HUDEP-2 (cell line): ENCODE results near the gene IL12RB2.

Experiments
- DNase-seq, 76 experiments: peaks; one replicate each; lab custom pipeline; 2025; ENCODE audit not compliant: unreplicated experiment in 76 of 76; lab: John Stamatoyannopoulos, UW

IL12RB2 gene

DNA sequence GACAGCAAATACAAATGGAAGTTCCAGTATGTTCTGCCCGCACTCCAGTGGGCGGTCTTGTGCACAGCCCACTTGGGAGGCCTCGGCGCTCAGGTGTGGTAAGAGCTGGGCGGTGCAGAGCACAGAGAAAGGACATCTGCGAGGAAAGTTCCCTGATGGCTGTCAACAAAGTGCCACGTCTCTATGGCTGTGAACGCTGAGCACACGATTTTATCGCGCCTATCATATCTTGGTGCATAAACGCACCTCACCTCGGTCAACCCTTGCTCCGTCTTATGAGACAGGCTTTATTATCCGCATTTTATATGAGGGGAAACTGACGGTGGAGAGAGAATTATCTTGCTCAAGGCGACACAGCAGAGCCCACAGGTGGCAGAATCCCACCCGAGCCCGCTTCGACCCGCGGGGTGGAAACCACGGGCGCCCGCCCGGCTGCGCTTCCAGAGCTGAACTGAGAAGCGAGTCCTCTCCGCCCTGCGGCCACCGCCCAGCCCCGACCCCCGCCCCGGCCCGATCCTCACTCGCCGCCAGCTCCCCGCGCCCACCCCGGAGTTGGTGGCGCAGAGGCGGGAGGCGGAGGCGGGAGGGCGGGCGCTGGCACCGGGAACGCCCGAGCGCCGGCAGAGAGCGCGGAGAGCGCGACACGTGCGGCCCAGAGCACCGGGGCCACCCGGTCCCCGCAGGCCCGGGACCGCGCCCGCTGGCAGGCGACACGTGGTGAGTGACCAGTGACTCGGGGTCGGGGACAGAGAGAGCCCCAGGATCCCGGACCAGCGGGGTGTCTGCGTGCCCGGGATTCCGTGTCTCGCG lies at the start of gene IL12RB2:
TSS of gene IL12RB2 (plus strand) at position 623 of the 810 bp plus-strand sequence. CDS start 12,496 bp downstream, outside the sequence.
- peak in 52 of 76 experiments; percentile 14 to 58 (median 34) for DNase-seq

DNA sequence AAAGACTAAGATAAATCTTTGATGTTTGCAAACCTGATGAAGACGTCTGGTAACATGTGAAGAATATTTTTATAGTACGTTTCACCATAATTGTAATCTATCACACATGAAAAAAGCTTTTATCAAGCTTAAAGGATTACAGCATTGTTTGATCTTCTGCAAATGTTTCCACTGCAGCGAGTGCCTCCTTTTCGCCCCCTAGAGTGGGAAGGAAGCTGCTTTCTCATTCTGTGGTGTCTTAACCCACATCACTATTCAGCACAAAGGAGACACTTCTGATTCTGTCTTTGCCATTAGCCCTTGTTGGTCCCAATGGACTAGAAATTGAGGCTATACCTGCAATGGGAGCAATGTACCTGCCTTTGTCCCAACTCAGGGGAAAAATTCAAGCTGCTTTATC lies 46.0 kb upstream of the IL12RB2 start:
- peak in 3 of 76 experiments; percentile 0 to 3 (median 1) for DNase-seq

DNA sequence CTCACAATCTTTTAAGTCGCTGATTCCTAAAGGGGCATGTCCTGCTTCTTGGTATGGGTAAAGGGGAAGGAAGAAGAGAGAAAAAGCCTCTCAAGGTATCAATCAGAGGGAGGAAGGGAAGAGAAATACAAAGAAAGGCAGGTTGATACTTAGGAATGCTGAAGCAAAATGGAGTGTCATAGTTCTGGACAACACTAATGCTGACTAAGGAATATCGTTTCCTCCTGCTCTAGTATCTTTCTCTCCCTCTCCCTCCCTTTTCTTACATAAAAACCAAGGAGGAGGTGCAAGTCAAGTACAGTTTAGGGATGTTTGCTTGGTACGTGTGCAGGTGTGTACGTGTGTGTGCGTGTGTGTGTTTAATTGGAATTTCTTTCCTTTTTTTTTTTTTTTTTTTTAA lies 44.9 kb upstream of the IL12RB2 start:
- no peak for DNase-seq

- DNase-seq: no peak
Observed at GRCh38 chr1:67264152-67264551, 43.5 kb upstream of the IL12RB2 start.

DNA sequence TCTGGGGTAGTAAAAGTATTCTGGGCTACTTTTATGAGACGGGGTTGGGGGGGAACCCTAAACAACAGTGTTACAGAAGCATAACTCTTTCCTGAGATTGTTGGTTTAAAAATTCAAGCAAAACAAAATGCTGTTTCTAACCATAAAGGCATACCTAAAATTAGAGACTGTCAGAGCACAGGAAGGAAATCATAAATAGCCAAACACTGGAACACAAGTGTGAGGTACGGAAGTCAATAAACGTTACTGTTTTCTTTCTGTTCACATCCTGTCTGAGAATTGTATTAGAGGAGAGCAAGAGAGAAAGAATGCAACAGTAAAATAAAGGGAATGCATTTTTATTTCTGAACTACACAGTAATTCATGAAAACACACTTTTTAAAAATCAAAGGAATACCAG lies 42.8 kb upstream of the IL12RB2 start:
- no peak for DNase-seq

DNA sequence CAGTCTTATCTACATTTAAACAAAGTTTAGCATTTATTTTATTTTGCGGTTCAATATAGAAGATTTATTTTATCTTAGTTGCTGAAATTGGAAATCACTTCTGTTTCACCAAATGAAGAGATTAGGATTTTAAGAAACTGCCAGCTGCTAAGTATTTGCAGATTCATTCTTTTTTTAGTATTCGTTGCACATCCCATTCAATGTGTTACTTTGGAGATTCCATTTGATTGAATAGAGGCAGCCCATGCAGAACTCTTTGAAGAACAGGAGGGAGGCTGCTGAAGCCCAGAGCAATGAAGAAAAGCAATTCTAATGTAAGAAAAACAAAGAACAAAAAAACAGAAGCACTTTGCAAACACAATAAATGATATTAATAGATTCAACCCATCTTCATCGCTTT lies 38.6 kb upstream of the IL12RB2 start:
- no peak for DNase-seq

GRCh38 chr1:67270541-67270940 lies 37.1 kb upstream of the IL12RB2 start:
- no peak for DNase-seq

GRCh38 chr1:67273591-67273990 lies 34.1 kb upstream of the IL12RB2 start:
- DNase-seq: no peak

GRCh38 chr1:67274623-67275325 lies 32.9 kb upstream of the IL12RB2 start:
- no peak for DNase-seq

DNA sequence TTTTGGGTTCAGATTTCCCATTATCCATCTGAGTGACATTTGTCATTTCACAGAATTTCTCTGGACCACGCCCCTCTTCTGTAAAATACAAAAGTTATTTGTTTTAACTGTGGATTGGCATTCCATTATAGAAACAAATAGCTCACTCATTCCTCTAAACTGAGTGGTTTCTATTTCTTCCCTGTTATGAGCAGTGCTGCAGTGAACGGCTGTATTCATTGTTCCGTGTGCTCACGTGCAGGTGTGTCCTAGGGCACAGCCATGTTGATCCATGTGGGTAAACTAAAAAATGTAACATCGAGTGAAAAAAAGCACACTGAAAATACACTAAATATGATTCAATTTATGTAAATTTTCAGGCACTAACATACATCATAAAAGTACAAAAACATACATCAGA lies 27.0 kb upstream of the IL12RB2 start:
- DNase-seq: no peak

GRCh38 chr1:67281244-67281643 lies 26.4 kb upstream of the IL12RB2 start:
- DNase-seq: no peak

GRCh38 chr1:67285780-67286488 lies 21.7 kb upstream of the IL12RB2 start:
- DNase-seq: no peak

- no peak for DNase-seq
Observed at GRCh38 chr1:67290236-67290635, 17.4 kb upstream of the IL12RB2 start.

GRCh38 chr1:67294836-67295617 lies 12.6 kb upstream of the IL12RB2 start:
- no peak for DNase-seq

DNA sequence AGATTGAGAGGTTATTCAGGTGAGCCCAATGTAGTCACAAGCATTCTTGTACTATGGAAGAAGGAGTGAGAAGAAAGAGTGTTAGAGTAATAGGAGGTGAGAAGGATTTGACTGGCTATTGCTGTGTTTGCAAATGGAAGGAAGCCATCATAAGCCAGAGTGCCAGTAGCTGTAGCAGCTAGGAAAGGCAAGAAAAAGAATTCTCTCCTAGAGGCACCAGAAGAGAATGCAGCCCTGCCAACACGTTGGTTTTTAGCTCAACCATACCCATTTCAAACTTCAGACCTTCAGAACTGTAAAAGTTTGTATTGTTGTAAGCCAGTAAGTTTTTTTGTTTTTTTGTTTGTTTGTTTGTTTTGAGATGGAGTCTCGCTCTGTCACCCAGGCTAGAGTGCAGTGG lies 8.9 kb upstream of the IL12RB2 start:
- no peak for DNase-seq

- no peak for DNase-seq
Observed at GRCh38 chr1:67299296-67299695, 8.4 kb upstream of the IL12RB2 start.

DNA sequence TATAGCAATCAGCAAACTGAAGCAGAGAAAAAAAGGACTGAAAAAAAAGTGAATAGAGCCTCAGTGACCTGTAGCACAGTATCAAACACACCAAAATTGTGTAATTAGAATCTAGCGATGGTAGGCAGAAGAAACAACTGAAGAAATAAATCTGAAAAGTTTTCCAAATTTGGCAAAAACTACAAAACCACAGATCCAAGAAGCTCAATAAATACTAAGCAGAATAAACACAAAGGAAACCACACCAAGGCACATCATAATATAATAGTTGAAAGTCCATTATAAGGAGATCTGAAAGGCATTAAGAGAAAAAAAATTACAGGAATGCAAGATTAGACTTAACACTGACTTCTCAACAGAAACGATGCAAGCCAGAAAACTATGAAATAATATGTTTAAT lies 7.1 kb upstream of the IL12RB2 start:
- no peak for DNase-seq

DNA sequence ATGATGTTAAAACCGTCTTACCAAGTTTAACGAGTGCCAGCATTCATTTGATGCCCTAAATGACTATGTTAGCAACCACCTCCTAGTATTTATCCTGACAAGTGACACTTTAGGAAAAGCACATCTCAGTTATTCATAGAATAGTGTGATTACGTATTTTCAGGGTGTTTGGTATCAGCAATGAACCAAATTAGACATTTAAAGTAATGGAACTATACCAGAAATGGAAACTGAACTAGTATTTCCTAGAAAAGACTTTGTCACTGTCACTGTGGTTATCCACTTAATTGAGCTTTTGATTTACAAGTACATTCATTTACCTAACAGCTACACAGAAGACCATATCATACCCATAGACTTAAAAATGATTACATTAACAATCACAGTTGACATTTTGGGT lies 3.6 kb upstream of the IL12RB2 start:
- DNase-seq: no peak

DNA sequence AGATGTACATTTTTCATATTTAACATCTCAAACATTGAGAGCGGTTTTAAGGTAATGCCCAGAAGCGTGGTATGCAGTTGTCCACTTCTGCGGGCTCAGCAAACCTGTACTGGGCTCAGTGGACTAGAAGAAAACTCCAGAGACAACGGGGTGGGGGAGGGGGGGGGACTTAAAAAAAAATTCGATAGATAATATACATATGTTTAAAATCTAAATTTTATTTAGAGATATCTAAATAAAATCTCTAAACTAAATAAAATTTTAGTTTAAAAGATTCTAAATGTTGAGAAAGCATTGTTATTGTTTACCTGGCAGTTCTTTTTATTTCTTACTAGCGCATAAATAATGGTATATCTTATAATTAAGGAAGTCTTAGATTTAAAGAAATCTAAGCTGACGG lies 1.1 kb upstream of the IL12RB2 start:
- no peak for DNase-seq

DNA sequence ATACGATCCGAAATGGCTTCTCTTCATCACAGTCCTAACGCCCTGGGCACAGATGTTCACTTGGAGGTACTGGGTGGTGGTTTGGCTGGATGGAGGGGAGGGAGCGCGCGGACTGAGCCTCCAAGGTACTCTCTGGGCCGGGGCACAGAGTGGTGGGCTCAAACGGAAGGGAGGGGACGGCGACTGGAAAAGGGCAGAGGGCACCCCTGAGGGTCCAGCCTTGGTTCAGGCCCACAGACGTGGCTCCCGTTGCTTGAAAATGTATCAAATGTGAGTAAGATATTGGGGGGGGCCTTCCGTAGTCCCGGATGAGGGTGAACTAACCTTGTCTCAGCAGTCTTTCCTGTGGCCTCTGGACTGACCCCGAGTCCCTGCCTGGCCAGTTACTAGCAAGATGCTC lies 463 bp downstream of the IL12RB2 start:
- peak in 22 of 76 experiments; percentile 2 to 45 (median 22) for DNase-seq

- DNase-seq: no peak
Observed at GRCh38 chr1:67312615-67313014, 4.9 kb downstream of the IL12RB2 start.
